Activated gamma-delta T cell treated with Interleukin-2 at 50 U/mL for 16 hours (primary cell): ENCODE results near the gene ABTB1.

Source experiments
- DNase-seq: peaks from one replicate; pipeline ENCODE4 v3.0.0-alpha.2; 2020

ABTB1 gene

DNA sequence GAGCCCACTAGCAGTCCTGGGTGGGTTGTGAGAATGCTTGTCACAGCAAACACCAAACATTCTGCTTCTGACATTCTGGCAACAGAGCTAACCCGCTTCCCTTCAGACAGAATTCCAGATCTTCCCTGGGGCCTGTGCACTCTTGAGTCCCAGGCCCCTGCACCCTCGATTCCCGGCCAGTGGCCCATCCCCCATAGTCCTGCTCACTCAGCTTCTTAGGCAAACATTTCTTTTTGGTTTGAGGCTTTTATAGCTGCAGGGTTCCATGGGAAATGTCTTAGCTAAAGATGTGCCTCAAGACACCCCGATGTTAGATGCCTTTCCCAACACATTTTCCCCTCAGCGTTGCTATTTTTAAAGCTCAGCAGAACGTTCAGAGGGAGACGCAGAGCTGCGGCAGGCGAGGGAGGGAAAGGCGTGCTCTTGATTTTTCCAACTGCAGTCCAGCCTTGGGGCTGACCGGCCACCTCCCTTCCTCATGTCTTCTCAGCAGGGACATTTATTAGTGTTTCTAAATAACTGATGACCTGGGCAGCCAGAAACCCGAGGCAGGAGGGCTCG, 35.2 kb downstream of the ABTB1 start:
- DNase-seq = no peak

DNA sequence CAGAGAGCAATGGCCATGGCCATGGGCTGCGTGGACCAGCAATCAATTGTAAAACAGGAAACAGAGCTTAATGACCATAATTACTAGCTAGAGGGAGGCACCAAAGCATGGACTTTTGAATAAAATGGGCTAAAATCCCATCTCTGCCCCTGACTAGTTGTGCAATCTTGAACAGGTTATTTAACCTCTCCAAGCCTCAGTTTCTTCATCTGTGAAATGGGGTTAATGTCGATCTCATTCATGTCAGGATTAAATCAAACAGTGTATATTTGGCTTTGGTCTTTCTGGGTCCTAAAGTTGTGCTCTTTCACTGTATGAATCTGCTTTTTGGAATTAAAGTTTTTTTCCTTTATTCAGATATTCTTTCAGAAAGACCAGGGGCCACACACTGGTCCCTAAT, 36.1 kb downstream of the ABTB1 start:
- no peak for DNase-seq

DNA sequence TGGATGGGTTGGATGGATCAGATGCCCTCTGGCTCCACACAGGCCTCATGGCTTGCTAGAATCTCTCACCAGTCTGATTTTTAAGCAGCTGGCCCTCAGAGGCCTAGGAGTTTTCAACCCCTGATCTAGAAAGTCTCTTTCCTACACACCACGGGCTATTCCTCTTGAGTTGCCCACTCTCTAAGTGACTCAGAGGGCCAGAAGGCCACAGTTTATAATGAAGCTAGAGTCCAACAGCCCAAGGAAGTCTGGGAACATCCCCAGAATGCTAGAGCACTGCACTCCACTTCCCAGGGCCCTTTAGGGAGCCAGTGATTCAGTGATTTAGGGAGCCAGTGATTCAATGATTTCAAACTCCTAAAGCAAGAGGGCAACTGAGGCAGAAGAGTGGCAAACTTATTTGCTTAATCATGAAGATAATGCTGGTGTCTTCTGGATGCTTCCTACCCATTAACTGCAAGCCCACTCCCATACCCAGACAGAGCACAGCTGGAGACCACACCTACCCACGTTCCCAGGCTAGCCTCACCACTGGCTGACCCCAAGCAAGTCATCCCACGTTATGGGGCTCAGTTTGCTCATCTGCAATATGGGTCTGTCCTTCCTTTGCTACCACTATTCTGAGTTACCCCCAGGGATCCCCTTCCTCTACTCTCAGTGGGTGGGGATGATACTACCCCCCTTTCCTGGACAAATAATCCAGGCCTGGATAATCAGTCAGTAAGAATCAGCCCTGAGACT, 36.7 kb downstream of the ABTB1 start:
- no peak for DNase-seq

- no peak for DNase-seq
Measured at GRCh38 chr3:127710155-127710941, 37.6 kb downstream of the ABTB1 start.

DNA sequence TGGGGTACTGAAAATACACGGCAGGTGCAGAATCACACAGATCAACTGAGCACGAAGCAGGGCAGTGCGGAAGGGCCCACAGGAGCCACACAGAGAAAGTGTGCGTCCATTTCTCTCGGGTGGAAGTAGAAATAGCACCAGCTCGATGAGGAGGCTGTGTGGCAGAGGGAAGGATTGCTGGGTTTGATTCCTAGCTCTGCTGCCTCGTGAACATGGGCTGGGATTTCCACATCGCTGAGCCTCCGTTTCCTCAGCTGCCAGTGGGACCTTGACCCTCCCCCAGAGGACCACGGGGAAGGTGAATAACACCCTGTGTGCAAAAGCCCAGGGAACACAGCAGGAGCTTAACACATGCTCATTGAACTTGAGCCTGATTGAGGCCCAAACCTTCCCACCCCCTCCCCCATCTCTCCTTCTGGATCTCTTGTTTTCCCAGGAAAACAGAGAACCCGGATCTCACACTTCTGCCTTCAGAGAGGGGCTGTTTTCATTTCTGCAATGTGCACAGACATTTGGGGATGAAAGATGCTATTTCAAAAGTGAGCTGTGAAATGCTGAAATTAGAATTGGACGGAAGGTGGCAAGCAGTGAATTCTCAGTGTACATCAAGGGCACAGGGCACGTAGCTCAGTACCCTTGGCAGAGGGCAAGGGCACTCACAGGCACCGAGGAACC, 38.4 kb downstream of the ABTB1 start:
- no peak for DNase-seq

DNA sequence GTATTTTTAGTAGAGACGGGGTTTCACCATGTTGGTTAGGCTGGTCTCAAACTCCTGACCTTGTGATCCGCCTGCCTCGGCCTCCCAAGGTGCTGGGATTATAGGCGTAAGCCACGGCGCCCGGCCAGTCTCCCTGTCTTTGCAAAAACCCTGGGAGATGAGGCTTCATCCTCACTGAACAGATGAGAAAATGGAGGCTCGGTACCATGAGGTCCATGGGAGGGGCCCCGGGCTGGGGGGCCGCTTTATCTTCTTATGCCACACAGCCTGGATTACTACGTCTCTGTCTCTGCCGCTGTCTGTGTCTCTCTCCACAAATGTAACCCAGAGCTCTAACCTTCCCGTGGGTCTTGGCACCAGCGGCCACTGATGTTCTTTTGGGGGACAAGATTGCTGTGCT, 39.1 kb downstream of the ABTB1 start:
- DNase-seq = no peak

DNA sequence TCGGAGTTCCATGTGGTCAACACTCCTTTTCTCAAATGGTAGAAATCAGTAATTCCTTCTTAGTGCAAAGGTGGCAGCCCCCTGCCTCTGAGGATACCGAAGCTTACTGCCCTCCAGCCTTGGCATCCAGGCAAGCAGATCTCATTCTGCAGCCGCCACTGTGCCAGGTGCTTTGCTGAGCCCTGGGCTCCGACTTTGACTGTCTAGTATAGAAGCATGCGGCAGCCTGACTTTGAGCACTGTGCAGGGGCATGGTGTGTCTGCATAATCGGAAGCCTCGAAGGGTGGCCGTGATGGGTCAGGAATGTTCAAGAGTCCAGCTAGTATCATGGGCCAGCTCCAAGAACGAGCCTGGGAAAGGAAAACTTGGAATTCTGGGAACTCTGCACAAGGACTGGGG, 39.7 kb downstream of the ABTB1 start:
- no peak for DNase-seq

DNA sequence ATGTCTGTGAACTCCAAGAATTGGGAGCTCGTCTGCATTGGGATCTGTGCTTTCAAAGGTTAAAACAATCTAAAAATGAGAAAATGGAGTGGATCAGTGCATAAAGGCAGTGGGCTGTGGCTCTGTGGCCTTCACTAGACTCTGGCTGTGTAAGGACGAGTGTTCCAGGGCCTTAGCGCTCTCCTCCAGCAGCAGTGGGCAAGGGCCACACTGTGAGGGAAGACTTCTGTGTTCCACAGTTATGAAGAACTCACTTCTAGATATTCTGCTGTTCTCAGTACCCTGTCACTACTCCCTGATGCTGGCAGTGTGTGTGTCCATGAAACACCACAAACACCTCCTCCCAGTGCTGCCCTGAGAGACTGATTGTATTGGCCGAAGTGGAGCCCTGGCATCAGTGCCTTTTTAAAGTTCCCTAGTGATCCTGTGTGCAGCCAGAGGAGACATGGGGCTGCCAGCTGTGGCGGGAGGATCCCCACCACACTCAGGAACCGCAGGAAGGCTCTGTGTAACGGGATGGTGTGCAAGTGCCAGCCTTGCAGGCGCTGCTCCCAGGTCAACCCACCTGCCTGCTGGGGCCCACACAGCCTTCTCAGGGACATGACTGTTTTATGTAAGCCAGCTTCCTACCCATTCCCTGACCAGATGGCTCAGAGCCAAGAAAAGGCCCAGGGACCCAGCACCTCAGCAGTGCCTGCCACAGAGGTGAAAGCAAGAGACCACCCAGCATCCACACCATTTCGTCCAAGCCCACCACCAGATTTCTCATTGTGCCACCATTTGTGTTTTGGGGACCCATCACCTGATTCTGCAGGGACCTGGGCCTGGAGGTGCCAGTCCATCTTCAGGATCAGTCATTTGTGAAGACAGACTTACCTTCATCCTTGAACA, 40.4 kb downstream of the ABTB1 start:
- no peak for DNase-seq

DNA sequence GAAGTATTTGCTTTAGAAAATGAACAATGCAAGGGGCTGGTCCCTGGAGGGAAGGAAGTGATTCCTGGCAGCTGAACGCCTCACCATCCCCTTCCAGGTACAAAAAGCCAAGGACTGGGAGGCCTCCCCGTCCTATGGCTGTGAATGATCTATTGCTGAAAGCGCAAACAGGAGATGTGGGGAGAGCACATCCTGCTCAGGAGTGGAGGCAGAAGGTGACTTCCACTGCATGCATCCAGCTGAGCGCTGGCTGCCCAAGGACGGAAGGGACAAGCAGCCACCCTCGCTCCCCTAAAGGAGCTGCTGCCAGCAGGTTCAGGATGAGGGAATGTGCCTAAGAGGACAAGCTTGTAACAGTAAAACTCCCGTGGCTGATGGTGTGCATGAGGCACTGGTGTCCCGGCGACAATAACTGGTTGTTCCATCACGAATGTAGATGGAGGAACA, 41.4 kb downstream of the ABTB1 start:
- no peak for DNase-seq

DNA sequence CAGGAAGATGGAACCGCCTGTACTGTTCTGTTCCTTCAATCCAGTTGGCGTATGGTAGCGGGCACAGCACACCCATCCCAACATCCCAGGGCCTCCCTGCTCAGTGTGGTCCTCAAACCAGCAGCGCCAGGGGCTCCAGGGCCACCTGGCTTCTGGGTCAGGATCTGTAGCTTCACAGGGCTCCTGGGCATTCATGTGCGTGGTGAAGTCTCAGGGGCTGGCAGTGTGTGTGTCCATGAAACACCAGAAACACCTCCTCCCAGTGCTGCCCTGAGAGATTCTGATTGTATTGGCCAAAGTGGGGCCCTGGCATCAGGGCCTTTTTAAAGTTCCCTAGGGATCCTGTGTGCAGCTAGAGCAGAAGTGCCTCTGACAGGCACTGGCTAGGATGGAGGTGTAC, 42.1 kb downstream of the ABTB1 start:
- no peak for DNase-seq

- no peak for DNase-seq
Measured at GRCh38 chr3:127715532-127715931, 42.8 kb downstream of the ABTB1 start.

DNA sequence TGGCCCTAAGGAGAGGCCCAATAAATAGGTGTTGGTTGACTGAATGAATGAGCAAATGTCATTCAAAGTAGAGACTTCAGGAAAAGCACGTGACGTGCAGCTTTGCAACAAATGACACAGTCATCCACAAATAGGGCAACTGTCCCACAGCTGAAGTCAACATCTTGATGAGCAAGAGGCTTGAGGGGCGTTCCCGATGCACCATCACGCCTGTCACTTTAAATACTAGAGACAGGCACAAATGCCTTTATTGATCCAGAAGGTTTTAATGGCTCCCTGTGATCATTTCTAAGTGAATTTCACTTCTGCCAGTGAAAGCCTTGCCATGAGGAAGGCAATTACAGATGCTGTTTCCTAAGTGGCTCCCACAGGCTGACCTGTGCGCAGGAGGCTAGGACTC, 43.6 kb downstream of the ABTB1 start:
- no peak for DNase-seq

DNA sequence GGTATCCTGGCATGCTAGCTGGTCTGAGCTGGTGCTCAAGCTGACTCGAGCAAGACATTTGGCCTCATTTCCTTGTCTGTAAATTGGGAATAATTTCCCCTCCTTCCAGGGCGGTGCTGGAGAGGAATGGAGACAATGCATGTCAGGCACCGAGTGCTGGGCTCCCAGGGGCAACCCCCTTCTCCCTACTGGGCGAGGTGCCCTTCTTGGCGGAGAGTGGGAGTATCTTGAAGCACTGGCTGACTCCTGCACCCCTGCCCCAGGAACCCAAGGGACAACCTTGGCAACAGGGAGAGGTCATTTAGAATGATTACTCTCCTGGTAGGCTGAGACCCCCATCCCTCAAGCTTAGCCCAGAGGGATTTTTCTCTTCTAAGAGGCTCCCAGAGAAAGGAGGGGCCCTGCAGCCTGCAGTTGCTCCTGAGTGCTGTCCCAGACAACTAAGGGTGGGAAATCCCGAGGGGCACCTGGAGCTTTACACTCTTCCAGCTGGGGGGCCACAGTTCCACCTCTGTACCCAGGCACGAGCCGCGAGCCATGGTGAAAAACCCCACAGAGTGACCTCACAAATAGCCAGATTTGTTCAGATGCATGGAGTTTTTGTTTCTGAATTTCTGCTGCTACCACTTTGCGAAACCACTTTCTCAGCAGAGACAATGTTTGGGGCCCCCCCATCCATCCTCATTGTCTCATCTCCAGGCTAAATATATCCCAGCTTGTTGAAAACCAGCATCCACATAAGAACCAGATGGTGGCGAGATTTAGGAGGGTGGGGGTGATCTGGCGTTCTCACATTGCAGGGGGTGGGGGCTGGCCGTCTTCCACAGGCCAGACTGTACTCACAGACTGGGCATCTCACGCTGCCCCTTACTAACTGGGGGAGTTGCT, 44.8 kb downstream of the ABTB1 start:
- DNase-seq = no peak

DNA sequence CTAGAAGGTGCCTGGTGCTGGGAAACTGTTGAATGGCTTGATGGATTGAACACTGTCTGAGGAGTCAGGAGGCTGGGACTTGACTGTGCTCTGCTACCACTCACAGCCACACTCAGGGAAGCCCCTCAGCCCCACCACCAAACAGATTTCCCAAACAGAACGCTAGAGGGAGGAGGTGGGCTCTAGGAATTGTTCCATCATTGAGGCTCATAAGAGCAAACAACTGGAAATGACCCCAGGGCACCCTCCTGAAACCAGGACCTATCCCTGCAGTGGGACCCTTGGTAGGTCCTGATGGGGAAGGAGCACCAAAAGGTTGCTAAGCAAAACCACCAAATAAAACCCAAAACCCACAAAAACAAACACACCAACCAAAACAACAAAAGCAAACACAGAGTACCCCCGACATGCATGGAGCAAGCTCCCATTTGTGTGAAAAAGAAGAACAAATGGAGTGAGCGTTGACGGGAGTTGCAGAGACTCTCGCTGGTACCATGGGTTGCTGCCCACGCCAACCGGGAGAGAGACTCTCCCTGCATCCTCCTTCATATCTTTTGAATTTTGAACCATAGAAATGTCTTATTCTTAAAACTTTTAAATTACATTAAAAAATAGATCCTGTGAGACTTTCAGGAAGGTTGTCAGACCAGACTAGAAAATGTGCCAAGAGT, 45.6 kb downstream of the ABTB1 start:
- DNase-seq = no peak

DNA sequence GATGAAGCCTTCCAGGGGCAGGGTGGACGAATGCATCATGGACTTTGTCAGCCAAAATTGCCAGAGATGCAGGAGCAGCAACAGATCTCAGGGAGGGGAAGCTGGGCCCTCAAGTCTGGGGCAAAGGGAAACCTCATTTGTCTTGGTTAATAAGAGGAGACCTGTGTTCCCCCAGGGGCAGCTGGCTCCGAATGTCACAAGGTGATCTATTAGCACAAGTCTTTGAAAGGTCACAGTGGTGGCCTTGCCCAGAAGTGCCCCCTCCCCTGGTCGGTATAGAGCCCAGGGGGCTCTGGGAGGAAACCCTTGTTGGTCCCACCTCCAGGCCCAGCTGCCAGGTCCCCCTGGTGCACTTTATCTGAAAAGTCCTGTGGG, 46.2 kb downstream of the ABTB1 start:
- no peak for DNase-seq

DNA sequence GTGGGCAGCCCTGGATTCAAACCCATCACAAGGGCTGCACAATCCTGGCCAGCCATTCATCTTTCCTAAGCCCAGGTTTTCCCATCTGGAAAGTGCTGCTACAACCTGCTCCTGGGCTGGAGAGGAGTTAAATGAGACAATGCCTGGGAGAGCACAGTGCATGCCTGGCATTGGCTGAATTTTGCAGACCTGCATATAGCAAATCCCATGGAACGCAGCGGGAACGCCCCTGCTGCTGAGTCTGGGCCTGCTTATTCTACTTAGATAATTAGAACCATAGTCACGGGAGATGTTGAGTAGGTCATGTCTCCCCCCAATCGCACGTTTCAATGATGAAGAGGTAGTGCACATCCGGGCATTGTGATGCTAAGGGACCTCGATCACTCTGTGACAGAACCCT, 46.6 kb downstream of the ABTB1 start:
- DNase-seq = no peak

- no peak for DNase-seq
Measured at GRCh38 chr3:127720161-127720823, 47.5 kb downstream of the ABTB1 start.

- no peak for DNase-seq
Measured at GRCh38 chr3:127720985-127721935, 48.5 kb downstream of the ABTB1 start.
